ENCODE data around the gene TRIM14.
A peak's percentile ranks its signal among the peaks of the same experiment; 100 is the strongest.

Gene TRIM14

GRCh38 chr9:98118640-98119601 lies at the start of gene TRIM14:
Gene TRIM14 (minus strand): TSS chr9:98119222. CDS start chr9:98119188, 34 bp downstream.
- DNase-seq, result peak; percentile 60

GRCh38 chr9:98168153-98168780 lies 49.2 kb upstream of the TRIM14 start:
- no peak for DNase-seq

GRCh38 chr9:98164912-98165311 lies 45.9 kb upstream of the TRIM14 start:
- no peak for DNase-seq

- no peak for DNase-seq
Observed at GRCh38 chr9:98162613-98163012, 43.6 kb upstream of the TRIM14 start.

GRCh38 chr9:98161851-98162250 lies 42.8 kb upstream of the TRIM14 start:
- DNase-seq, result no peak

GRCh38 chr9:98159790-98160189 lies 40.8 kb upstream of the TRIM14 start:
- no peak for DNase-seq

- no peak for DNase-seq
Observed at GRCh38 chr9:98159301-98159700, 40.3 kb upstream of the TRIM14 start.

GRCh38 chr9:98158071-98158831 lies 39.2 kb upstream of the TRIM14 start:
- DNase-seq, result no peak

- DNase-seq, result no peak
Observed at GRCh38 chr9:98157372-98157771, 38.4 kb upstream of the TRIM14 start.

GRCh38 chr9:98154678-98155077 lies 35.7 kb upstream of the TRIM14 start:
- no peak for DNase-seq

- DNase-seq, result no peak
Observed at GRCh38 chr9:98152526-98152925, 33.5 kb upstream of the TRIM14 start.

- no peak for DNase-seq
Observed at GRCh38 chr9:98150721-98151120, 31.7 kb upstream of the TRIM14 start.

- no peak for DNase-seq
Observed at GRCh38 chr9:98150164-98150563, 31.1 kb upstream of the TRIM14 start.

GRCh38 chr9:98149422-98149821 lies 30.4 kb upstream of the TRIM14 start:
- no peak for DNase-seq

- DNase-seq, result no peak
Observed at GRCh38 chr9:98148486-98148885, 29.5 kb upstream of the TRIM14 start.

- no peak for DNase-seq
Observed at GRCh38 chr9:98147582-98147981, 28.6 kb upstream of the TRIM14 start.

- no peak for DNase-seq
Observed at GRCh38 chr9:98146101-98146991, 27.3 kb upstream of the TRIM14 start.

GRCh38 chr9:98144631-98145030 lies 25.6 kb upstream of the TRIM14 start:
- no peak for DNase-seq

GRCh38 chr9:98144076-98144475 lies 25.1 kb upstream of the TRIM14 start:
- DNase-seq, result no peak

GRCh38 chr9:98142925-98143481 lies 24.0 kb upstream of the TRIM14 start:
- DNase-seq, result no peak

- no peak for DNase-seq
Observed at GRCh38 chr9:98142182-98142907, 23.3 kb upstream of the TRIM14 start.

Measured in CD4-positive, alpha-beta T cell treated with Interleukin-10 for 1 hour (primary cell).